8988T (cell line): Measurements from ENCODE around the gene HNRNPH2.

ENCODE experiments used
- DNase-seq: peaks from one replicate; pipeline ENCODE4 v3.0.0; 2011

HNRNPH2 gene

GRCh38 chrX:101407748-101408531, at the start of gene HNRNPH2, which contains the start of gene GLA:
Gene HNRNPH2, plus strand, starts transcription at chrX:101408222. Its CDS starts 3,767 bp downstream, at chrX:101411989.
Gene GLA, minus strand, starts transcription at chrX:101407925. Its CDS starts 22 bp downstream, at chrX:101407903.
- DNase-seq: no peak

GRCh38 chrX:101359966-101360365, 48.1 kb upstream of the HNRNPH2 start:
- no peak for DNase-seq

- no peak for DNase-seq
Measured at GRCh38 chrX:101360390-101360789, 47.6 kb upstream of the HNRNPH2 start.

GRCh38 chrX:101362116-101362515, 45.9 kb upstream of the HNRNPH2 start:
- no peak for DNase-seq

GRCh38 chrX:101362757-101363156, 45.3 kb upstream of the HNRNPH2 start:
- DNase-seq: no peak

GRCh38 chrX:101365301-101365795, 42.7 kb upstream of the HNRNPH2 start:
- DNase-seq: no peak

- no peak for DNase-seq
Measured at GRCh38 chrX:101368800-101369199, 39.2 kb upstream of the HNRNPH2 start.

GRCh38 chrX:101369687-101370086, 38.3 kb upstream of the HNRNPH2 start:
- no peak for DNase-seq

- DNase-seq: no peak
Measured at GRCh38 chrX:101370888-101371504, 37.0 kb upstream of the HNRNPH2 start.

- no peak for DNase-seq
Measured at GRCh38 chrX:101377547-101377946, 30.5 kb upstream of the HNRNPH2 start.

- DNase-seq: no peak
Measured at GRCh38 chrX:101383679-101384205, 24.3 kb upstream of the HNRNPH2 start.

GRCh38 chrX:101385026-101385684, 22.9 kb upstream of the HNRNPH2 start:
- DNase-seq: no peak

GRCh38 chrX:101385795-101386541, 22.1 kb upstream of the HNRNPH2 start, which contains the start of gene BTK:
Gene BTK, minus strand, starts transcription at chrX:101386191. Its CDS starts 10,907 bp downstream, at chrX:101375284.
- no peak for DNase-seq

GRCh38 chrX:101386542-101386885, 21.5 kb upstream of the HNRNPH2 start:
- no peak for DNase-seq

- no peak for DNase-seq
Measured at GRCh38 chrX:101388604-101389003, 19.4 kb upstream of the HNRNPH2 start.

GRCh38 chrX:101390664-101391525, 17.1 kb upstream of the HNRNPH2 start, which contains the start of gene RPL36A:
Gene RPL36A, plus strand, starts transcription at chrX:101391011. Its CDS starts 33 bp downstream, at chrX:101391044.
- DNase-seq: no peak

- DNase-seq: no peak
Measured at GRCh38 chrX:101391831-101392230, 16.2 kb upstream of the HNRNPH2 start.

GRCh38 chrX:101393530-101394305, 14.3 kb upstream of the HNRNPH2 start:
- DNase-seq: no peak

GRCh38 chrX:101394372-101394771, 13.7 kb upstream of the HNRNPH2 start:
- no peak for DNase-seq

- no peak for DNase-seq
Measured at GRCh38 chrX:101395789-101396188, 12.2 kb upstream of the HNRNPH2 start.

- DNase-seq: no peak
Measured at GRCh38 chrX:101397779-101398178, 10.2 kb upstream of the HNRNPH2 start.
